ENCODE results near the gene C8B.

DNA sequence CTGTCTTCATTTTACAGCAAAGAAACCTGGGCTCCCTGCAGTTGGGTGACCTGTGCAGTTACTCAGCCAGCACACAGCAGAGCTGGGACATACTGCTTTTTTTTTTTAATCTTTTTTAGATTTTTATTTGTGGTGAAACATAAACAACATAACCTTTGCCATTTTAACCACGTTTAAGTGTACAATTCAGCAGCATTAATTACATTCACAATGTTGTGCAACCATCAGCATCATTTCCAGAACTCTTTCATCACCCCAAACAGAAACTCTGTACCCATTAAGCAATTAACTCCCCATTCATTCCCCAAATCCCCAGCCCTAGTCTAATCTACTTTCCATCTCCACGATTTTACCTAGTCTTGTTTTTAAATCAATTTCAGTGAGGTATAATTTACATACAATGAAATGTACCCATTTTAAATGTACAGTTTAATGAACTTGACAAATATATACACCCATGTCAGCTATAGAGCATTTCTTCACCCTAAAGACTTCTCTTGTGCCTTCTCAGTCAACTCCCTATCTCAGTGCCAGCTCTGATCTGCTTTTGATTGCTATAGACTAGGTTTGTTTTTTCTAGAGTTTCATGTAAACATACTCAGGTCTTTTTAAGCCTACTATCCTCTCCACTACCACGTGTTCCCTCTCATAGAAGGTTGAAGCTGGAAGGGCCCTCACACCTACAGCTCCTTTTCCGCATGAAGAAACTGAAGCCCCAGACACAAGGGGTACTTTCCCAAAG, 37.8 kb upstream of the C8B start:
- TF ChIP-seq CHD4 (IDR thresholded peaks at IDR 0.05; ENCODE audit: insufficient read depth, insufficient replicate concordance, low read depth, low read length, poor library complexity, severe bottlenecking) (no peak), CTCF (IDR thresholded peaks at IDR 0.05 in 2 of 3, conservative IDR thresholded peaks at IDR 0.05 in 1 of 3; ENCODE audit: insufficient read depth in 2 of 3, low read depth in 1 of 3, low read length in 3 of 3) (no peak), CCAR2 (IDR thresholded peaks at IDR 0.05; ENCODE audit: low read depth, low read length) (no peak), MAX (CRISPR knock-in tag; IDR thresholded peaks at IDR 0.05) (no peak), FOS (IDR thresholded peaks at IDR 0.05; ENCODE audit: extremely low read depth, insufficient read length) (no peak)
